Endometrium (tissue), 2 donors: ENCODE data around the gene SAMM50.
A peak's percentile ranks its signal among the peaks of the same experiment; 100 is the strongest.

Experiments used
- FAIRE-seq: peaks from 2 replicates; lab custom pipeline; 2012; peaks lifted over from hg19 to GRCh38; lab: Jason Lieb, UNC
- donor health status: control.
- donor health status: control.

Gene SAMM50

DNA sequence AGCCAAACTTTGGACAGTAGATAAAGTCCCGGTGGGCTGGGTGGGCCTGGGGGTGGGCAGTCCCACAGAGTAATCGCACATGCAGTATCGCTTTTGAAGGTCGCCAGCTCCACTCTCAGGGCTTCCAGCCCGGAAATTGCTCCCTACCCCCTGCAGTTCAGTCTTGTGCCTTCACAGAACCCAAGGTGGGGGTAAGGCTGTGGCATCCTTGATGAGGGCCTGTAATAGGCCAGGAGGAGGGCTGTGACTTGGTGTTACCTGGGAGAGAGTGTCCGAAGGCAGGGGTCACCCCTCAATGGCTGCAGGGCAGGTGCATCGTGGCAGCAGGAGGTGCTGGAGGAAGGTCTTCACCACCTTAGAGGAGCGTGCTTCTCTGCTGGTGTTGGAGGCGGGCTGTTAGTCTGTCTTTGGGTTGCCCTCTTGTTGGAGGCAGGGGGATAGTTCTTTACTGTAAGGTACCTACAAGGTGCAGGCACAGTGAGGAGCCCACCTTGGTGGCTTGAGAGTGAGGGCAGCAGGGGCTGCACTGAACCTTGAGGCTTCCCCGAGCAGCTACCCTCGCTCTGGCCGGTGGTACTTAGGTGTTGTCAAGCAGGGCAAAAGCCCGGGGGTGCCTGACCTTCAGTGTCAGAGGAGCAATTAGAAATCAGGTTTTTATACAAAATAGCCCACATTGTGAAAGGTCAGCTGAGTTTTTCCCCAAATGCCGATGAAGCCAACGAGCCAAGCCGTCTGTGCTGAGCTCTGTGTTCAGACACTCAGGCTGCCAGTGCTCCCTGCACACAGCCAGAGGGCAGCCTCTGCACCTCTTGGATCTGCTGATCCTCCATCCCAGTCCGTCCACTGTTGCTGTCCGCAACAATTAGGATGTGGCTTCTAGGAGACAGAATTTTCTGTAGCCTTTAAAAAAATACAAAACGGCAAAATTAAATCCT is 21.9 kb downstream of the SAMM50 start:
- no peak for FAIRE-seq

DNA sequence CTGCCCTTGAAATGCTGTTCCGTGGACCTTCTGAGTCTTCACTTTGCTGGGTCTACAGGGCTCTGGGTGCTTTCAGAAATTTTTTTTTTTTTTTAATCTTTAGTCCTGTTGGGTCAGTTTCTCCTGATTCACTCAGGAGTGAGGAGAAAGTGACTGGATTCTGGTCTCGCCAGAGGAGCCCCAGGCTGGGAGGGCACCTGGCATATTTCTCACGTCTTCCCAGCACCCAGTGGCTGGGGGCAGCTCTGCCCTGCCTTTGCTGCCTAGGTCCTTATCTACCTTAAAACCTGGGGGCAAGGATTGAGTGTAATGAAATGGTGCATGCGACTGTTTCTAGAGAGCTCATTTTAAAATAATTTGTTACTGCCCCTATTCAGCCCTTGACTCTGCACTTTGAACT is 23.3 kb downstream of the SAMM50 start:
- no peak for FAIRE-seq

DNA sequence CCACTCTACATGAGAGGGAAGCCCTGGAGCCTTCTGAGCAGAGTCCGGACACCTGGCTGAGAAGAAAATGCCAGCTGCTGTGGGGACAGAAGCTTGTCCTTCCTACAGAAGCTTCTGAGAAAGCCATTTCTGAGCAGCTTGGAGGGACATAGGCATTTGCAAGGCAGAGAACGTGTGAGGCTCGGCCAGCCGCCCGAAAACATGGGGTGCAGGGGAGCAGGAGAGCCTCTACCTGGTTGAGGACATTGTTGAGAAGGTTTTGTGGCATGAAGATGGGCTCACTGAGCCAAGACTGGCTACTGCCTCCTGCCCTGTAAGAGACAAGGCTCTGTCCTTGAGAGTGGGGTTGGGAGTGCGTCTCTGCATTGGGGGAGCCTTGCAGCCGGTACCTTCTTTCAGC is 25.3 kb downstream of the SAMM50 start:
- no peak for FAIRE-seq

DNA sequence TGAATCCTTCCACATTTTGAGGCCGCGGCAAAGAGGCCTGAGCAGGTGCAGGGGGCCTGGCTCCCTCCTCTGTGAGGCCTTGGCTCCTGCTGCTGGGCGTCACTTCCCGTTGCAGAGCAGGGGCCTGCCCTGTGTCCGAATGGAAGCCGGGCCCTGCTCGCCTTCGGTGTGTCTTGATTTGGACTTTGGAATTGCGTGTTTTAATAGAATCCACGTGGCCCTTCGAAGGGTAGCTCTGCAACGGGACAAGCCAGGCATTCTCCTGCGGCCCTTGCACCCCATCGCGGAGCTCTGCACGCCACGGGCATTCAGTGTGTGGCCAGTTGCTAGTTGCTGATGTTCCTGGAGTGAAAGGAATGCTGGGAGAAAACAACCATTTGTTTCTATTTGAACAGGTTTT is 25.8 kb downstream of the SAMM50 start:
- FAIRE-seq, result no peak

DNA sequence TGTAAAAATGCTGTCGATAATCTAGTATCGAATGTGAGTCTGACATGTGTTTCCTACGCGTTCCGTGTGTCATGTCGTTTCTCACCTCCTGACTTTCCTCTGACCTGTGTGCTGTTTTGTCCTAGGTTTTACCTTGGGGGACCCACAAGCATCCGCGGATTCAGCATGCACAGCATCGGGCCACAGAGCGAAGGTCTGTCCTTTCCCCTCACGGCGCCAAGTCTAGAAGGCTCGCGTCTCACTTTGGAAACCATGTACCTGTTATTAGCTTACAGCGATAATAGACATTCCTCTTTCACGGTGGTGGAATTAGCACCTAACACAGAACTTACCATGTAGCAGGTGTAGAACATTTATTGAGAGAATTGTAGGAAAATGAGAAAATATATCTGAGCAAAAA is 28.6 kb downstream of the SAMM50 start:
- FAIRE-seq, result no peak

DNA sequence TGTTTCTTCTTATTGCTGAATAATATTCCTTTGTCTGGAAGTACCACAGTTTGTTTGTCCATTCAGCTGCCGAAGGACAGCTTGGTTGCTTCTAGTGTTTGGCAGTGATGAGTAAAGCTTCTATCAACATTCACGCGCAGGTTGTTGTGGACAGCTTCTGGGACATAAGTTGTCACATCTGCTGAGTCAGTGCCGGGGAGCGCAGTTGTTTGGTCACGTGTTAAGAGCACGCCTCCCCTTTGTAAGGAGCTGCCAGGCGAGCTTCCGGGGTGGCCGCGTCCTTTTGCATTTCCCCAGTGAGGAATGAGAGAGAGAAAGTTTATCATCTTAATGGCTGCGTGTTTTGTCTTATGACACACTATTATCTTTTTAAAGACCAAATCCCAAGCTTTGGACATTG is 30.3 kb downstream of the SAMM50 start:
- FAIRE-seq, result no peak

DNA sequence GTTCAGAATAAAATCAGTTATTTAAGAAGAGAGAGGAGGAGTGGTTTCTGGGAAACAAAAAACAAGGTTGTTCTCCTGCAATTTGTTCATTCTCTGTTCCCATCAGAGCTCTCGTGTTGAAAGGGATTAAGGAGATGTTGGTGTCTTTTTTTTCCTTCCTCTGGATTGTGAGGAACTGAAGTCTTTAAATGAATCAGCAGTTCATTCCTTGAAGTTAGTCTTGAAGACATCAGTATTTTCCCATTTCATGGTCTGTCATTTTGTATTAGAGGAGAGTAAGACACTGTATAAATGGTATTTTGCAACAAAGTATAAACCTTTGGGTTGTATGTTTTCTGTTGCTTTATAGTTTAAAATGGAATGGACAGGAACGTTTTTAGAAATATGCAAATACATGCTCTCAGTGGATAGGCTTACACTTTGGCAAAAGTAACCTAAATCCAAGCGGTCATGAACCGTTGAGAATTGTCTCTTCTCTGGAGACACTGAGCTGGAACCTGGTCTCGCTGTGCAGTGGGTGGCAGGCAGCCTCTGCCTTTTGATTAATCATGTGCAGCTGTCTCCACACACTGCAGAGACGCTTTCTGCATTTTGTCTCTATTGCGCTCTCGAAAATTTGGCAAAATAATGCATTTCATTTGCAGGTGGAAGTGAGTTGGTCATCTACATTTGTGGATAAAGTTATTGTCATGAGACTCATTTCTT is 33.0 kb downstream of the SAMM50 start:
- no peak for FAIRE-seq

DNA sequence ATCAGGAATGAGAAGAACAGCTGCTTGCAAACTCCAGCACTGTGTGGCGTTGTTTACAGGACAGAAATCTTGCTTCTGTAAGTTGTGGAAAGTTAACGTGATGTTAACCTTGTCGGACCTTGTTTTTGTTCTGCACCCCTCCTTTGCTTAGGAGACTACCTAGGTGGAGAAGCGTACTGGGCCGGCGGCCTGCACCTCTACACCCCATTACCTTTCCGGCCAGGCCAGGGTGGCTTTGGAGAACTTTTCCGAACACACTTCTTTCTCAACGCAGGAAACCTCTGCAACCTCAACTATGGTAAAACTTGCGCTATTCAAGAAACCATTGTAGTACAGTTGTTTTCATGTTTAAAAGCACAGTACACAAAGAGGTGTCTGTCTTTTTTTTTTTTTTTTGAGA is 33.7 kb downstream of the SAMM50 start:
- no peak for FAIRE-seq

DNA sequence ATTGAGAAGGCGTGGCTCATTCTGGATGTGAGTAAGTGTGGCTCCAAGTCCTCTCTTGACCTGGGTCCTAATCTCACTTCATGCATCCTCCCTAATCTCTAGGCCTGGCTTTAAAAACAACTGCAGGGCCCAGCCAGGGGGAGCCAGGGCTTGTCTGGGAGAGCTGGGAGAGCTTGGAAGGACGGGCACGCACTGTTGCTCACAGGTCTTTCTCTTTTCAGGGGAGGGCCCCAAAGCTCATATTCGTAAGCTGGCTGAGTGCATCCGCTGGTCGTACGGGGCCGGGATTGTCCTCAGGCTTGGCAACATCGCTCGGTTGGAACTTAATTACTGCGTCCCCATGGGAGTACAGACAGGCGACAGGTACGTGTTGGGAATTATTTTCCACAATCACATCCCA is 34.8 kb downstream of the SAMM50 start:
- no peak for FAIRE-seq

DNA sequence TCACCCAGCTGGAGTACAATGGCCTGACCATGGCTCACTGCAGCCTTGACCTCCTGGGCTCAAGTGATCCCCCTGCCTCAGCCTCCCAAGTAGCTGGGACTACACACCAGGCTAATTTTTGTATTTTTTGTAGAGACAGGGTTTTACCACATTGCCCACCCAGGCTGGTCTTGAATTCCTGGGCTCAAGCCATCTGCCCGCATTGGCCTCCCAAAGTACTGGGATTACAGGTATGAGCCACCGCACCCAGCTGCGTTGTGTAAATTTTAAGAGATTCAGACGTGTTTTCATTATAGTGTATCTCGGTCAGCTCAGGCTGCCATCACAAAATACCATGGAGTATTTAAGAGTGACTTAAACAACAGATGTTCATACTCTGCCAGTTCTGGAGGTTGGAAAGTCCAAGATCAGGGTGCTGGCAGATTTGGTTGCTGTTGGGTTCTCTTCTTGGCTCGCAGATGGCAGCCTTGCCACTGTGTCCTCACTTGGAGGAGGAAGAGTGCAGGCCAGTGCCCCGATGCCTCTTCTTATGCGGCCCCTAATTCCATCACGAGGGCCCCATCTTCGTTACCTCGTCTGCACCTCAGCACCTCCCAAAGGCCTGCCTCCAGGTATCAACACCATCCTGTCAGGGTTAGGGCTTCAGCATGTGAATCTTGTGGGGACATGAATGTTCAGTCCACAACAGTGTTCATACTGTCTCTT is 36.2 kb downstream of the SAMM50 start:
- no peak for FAIRE-seq

DNA sequence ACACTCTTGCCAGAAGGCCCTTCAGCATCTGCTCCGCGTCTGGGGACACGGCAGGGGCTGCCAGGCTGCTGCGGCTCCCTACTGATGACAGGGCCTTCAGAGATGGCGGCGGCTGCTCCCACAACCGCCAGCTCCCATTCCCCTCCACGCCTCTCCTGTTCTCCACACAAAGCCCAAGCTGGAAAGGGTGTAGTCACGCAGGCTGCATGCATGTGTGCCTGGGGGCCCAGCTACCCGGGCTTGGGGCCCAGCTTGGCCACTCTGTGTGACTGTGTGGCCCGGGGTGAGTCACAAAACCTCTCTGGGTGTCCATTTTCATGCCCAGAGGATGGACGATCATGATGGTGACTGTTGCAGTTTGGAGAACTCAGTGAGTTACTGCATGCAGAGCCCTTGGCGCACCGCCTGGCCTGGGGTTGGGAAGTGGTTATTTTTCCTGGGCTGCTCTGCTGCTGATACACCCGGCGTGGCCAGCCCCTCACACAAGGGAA is 37.1 kb downstream of the SAMM50 start:
- FAIRE-seq, result no peak

DNA sequence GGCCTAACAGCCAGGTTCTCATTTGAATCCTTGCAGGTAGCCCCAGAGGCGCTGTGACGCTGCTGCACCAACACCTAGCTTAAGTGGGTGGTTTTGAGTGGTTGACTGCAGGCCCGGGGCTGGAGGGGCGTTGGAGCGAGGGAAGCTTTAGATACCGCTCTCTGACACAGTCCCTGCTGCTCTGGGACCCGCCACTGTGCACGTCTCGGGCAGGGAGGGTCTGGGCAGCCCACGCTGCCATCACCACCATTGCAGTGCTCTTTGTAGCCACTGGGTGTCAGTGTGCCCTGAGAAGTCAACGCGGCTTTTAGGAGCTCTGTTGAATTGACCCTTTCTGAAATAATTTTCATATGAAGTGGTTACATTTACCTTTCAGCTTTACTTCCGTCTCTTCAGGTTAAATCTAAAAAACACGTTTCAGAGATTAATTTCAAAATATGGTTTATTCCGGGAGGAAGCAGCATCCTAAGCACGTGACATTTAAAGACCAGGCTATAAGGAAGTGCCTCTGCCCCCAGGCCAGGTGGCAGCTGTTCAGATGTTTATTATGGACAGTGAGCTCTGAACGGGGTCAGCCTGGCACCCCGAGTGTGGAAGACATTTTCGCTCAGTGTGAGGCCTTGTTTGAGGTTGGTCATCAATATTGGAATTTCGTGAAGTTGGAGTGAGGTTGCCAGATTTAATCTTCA is 38.0 kb downstream of the SAMM50 start:
- peak; percentile 35 for FAIRE-seq

DNA sequence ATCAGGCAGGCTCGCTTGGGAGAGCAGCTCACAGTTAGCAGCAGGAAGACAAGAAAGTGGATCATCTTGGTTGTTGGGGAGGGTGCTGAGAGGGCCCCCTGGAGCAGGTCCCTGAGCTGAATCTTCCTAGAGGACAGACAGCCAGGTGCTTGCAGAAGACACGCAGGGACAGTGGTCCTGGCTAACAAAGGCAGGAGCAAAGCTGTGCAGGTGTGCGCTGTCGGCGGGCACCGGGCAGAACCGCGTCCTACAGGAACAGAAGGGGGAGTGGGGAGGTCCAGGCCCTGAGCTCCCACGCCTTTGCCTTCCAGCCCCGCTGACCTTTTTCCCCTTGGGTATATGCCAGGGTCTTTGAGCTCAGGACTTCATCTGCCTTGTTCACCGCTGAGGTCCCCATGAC is 38.8 kb downstream of the SAMM50 start:
- FAIRE-seq, result no peak

DNA sequence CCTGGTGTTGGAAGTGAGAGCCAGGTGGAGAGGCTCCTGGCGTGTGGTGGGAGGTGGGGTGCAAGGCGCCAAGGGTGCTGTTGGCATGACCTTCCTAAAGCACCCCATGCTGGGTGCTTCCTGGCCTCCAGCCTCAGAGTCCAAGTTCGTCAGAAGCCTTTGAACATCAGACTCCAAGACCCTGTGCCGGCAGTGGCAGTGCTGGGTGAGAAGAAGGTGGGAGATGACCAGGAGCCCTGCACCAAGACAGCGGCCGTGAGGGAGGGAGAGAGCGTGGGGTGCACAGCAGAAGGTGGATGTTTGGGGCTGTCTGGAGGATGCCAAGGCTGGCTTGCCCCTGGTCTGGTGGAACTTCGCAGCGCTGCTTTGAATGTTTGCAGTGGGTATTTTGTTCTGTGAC is 39.2 kb downstream of the SAMM50 start:
- no peak for FAIRE-seq

DNA sequence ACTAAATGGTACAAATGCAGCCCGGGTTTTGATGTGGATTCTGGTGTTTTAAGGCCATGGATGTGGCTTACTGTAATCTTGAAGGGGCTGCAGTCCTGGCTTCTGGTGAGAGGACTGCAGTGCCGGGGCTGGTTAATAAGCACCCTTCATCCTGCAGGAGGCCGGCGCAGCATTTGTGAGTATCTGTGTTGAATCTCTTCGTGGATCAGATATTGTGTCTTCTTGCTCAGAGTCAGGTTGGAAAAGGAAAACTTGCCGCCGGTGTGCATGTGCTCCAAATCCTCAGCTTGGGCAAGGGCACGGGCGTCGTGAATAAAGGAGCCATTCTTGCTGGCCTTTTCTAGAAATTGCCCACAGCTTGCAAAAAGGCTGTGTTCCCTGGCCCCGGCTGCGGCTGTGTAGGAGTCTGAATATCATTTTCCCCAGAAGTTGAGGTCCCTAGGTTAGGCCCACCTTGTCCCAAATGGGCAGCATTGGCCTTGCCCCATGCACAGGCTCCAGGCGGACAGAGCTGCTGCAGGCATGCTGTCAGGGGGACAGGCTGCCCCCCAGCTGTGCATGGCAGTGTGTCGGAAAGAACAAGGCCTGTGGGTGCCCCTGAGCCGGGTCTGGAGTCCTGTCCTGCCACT is 39.9 kb downstream of the SAMM50 start:
- FAIRE-seq, result no peak

DNA sequence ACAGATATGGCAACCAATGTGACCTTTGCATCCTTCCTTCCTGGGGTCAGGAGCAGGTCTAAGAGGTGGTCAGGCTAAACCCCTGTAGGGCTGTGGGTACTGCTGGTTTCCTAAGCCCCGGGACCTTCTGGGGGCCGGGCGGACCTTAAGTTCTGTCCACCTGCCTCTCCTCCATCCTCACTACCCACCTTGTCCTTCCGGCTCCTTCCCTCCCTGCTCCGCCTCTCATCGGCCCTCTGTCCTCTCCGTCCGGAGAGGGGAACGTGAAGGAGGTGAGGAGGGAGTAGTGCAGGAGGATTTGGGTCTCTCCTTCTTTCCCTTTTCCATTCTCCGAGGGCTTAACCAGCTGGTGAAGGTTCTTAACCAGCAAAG is 40.5 kb downstream of the SAMM50 start:
- FAIRE-seq, result no peak

DNA sequence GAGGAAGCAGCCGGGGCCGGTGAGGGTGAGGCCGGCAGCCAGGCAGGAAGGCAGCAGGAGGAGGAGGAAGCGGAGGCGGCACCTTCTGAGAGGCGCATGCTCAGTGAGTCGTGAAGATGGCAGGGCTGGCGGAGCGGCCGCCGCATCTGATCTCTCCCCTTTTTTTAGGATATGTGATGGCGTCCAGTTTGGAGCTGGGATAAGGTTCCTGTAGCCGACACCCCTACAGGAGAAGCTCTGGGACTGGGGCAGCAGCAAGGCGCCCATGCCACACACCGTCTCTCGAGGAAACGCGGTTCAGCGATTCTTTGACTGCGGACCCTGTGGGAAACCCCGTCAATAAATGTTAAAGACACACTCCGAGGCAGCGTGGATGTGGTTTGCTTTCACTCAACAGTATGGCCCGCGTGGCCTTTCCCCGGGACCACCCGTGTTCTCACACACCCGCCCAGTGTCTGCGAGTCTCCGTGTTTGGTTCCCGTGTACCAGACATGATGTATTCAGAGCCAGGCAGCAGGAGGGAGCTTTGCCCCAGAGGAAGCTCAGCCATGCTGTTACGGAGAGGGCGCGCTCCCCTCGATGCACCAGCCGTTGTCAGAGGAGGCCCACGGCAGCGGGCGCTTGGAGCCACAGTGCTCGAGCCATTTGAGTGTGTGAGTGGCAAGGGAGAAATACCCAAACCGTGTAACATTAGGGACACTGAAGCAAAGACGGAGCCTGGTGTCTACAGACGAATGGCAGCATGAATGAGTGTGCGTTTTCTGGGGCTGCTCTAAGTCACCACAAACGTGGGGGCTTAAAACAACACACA is 41.1 kb downstream of the SAMM50 start:
- no peak for FAIRE-seq

DNA sequence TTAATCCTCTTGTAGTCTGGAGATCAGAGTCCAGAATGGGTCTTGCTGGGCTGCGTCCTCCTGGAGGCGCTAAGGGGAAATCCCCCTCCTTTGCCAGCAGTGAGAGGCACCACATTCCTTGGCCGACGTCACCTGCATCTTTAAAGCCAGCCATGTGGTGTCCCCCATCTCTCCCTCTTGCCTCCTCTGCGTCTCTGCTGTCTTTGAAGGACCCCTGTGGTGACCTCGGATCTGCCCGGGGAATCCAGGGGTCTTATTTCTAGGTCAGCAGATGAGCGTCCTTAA is 41.7 kb downstream of the SAMM50 start:
- FAIRE-seq, result no peak

DNA sequence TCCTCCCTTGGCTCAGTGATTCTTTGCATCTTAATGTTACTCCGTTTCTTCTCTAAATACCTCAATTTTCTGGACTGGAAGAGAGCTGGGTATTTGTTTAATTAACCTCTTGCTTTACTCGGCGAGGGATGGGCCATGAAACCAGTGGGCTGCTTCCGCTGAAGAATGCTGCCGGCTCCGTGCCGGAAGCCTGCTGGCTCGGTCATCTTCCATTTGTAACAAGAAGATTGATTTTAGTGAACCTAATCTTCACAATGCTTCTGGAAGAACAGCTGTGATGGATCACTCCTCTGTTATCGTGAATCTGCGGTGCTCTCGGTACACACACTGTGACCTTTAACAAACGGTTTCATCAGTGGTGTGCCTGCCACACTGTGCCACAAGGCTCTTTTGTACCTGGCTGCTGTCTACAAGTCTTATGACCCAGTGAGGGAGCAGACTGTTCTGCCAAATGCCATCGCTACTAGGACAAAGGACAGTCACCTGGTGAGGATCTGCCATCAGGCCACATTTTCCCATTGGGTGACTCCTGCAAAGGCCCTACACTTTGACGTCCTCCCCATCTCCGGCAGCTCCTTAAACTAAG is 43.5 kb downstream of the SAMM50 start:
- FAIRE-seq, result no peak

DNA sequence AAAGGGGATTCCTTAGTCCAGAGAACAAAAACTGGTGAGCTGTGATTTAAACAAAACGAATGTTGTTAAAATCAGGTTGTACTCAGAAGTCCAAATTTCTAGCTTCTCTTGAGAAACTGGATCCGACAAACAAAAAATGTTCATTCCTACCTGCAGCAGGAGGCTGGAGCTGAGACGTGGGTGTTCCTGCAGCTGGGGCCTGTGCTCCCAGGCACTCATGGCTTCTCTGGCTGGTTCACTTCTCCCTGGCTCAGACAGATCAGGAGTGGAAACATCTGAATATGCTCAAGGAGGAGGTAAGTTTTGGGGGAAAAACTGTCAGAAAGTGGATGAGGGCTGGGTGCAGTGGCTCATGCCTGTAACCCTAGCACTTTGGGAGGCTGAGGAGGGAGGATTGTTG is 44.1 kb downstream of the SAMM50 start:
- FAIRE-seq, result no peak

DNA sequence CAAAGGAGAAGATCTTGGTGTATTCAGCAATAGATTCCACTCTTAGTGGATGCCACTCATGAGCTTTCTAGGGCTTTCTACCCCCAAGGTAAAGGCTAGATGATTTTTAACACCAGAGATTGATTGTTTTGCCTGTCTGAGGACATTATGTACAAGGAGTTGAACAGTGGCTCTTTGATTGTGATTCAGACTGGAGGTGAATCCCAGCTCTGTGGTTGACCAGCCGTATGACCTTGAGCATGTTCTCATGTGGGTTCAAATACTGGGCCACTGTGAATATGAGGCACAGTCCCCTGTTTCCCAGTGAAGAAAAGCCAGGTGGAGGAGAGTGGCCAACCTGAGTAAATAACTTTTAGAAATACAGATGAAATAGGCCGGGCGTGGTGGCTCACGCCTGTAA is 44.9 kb downstream of the SAMM50 start:
- no peak for FAIRE-seq
